Measurements from ENCODE around the gene MBD1.
A peak's percentile ranks its signal among the peaks of the same experiment; 100 is the strongest.

Gene MBD1

GRCh38 chr18:50307738-50308470 is 26.6 kb upstream of the MBD1 start:
- Mint-ChIP-seq H3K27ac (no peak overlapping the region), H3K36me3 (ENCODE audit: low read depth) (no peaks in the 10 kb centered on the region), H3K27me3 (ENCODE audit: low read depth, poor library complexity) (peaks cover 24% of the 10 kb centered on the region), H3K9me3 (peaks cover 29% of the 10 kb centered on the region), H3K4me1 (peaks cover 12% of the 10 kb centered on the region), H3K4me3 (peak overlapping the region; percentile 81)
- no peak for TF ChIP-seq CTCF (IDR thresholded peaks at IDR 0.05)
- DNase-seq: peak; percentile 73

- Mint-ChIP-seq H3K9me3 (peaks cover 29% of the 10 kb centered on the region), H3K27ac (no peak overlapping the region), H3K4me3 (peak overlapping the region; percentile 81), H3K27me3 (ENCODE audit: low read depth, poor library complexity) (peaks cover 24% of the 10 kb centered on the region), H3K4me1 (peaks cover 12% of the 10 kb centered on the region), H3K36me3 (ENCODE audit: low read depth) (no peaks in the 10 kb centered on the region)
- DNase-seq: no peak
- TF ChIP-seq CTCF (IDR thresholded peaks at IDR 0.05): no peak
These were observed 26.0 kb upstream of the MBD1 start for GRCh38 chr18:50307400-50307737.

- Mint-ChIP-seq H3K36me3 (ENCODE audit: low read depth) (no peaks in the 10 kb centered on the region), H3K4me1 (peaks cover 12% of the 10 kb centered on the region), H3K27ac (no peak overlapping the region), H3K9me3 (peaks cover 29% of the 10 kb centered on the region), H3K27me3 (ENCODE audit: low read depth, poor library complexity) (peaks cover 24% of the 10 kb centered on the region), H3K4me3 (peak overlapping the region; percentile 81)
- DNase-seq: no peak
- no peak for TF ChIP-seq CTCF (IDR thresholded peaks at IDR 0.05)
These were observed 25.6 kb upstream of the MBD1 start for GRCh38 chr18:50306944-50307343.

- peaks cover 16% of the 10 kb centered on the region for H3K4me1 Mint-ChIP-seq
- no peak overlapping the region for H3K4me3 Mint-ChIP-seq
- no peaks in the 10 kb centered on the region for H3K36me3 Mint-ChIP-seq (ENCODE audit: low read depth)
- no peak for DNase-seq
- H3K9me3 Mint-ChIP-seq: peaks cover 32% of the 10 kb centered on the region
- no peak for TF ChIP-seq CTCF (IDR thresholded peaks at IDR 0.05)
- no peak overlapping the region for H3K27ac Mint-ChIP-seq
- peaks cover 30% of the 10 kb centered on the region for H3K27me3 Mint-ChIP-seq (ENCODE audit: low read depth, poor library complexity)
These were observed 19.8 kb upstream of the MBD1 start for GRCh38 chr18:50301074-50301473.

GRCh38 chr18:50299626-50300388 is 18.5 kb upstream of the MBD1 start:
- Mint-ChIP-seq H3K9me3 (peaks cover 26% of the 10 kb centered on the region), H3K27ac (no peak overlapping the region), H3K4me1 (peaks cover 16% of the 10 kb centered on the region), H3K36me3 (ENCODE audit: low read depth) (no peaks in the 10 kb centered on the region), H3K4me3 (no peak overlapping the region), H3K27me3 (ENCODE audit: low read depth, poor library complexity) (peaks cover 34% of the 10 kb centered on the region)
- TF ChIP-seq CTCF (IDR thresholded peaks at IDR 0.05): no peak
- DNase-seq: no peak
